Right lobe of liver (tissue), 6 donors: ENCODE data around the gene ANKRD29. TPM values are rescaled to one million over a fixed set of nuclear protein-coding genes. Genes with fewer than 3 reads are reported as not detected.

Experiments used
- ATAC-seq, 4 donors: fragments of 200-7000 bp; cut with Tn5 transposase; one replicate each; pipeline ENCODE4 v1.9.1; 2020; ENCODE audit warnings: mild to moderate bottlenecking in 4 of 4, moderate library complexity in 4 of 4
- DNase-seq, 3 donors: peaks; one replicate each; pipeline ENCODE4 v3.0.0-alpha.2; 2020
- H3K27ac ChIP-seq, 3 donors: fragments of 200-600 bp; one replicate each; pipeline ENCODE4 v1.8.0; 2022
- H3K27me3 ChIP-seq, 2 donors: fragments of 200-600 bp; one replicate each; pipeline ENCODE4 v1.8.0; 2022
- H3K36me3 ChIP-seq, 4 donors: fragments of 200-600 bp; sonication (generic) in 1 of 4; one replicate each; pipeline versions ENCODE4 v1.5.1 to v1.8.0; 2017 to 2022; ENCODE audit warnings: control low read depth in 1 of 4
- H3K4me1 ChIP-seq, 4 donors: fragments of 200-600 bp; sonication (generic) in 1 of 4; one replicate each; pipeline versions ENCODE4 v1.5.1 to v1.8.0; 2017 to 2022; ENCODE audit warnings: control low read depth in 1 of 4
- H3K4me3 ChIP-seq, 3 donors: fragments of 200-600 bp; one replicate each; pipeline ENCODE4 v1.8.0; 2022
- H3K9me3 ChIP-seq, 4 donors: fragments of 200-600 bp; sonication (generic) in 1 of 4; one replicate each; pipeline versions ENCODE4 v1.5.1 to v1.8.0; 2017 to 2022; ENCODE audit warnings: control low read depth in 1 of 4
- POLR2A ChIP-seq: fragments of 450-650 bp; IDR thresholded peaks from one replicate; pipeline ENCODE4 v1.6.1; 2017; ENCODE audit warnings: antibody characterized with exemption, mild to moderate bottlenecking
- WGBS: methylation state at CpG from one replicate; pipeline ENCODE4 v1.1.6; 2018; ENCODE audit warnings: low coverage, low lambda C conversion rate; ENCODE audit not compliant: insufficient coverage; ENCODE audit errors: missing lambda C conversion rate; 5-methylcytosine and 5-hydroxymethylcytosine counted together
- intact Hi-C, 2 donors: fragments of 100-400 bp; cut with DNase I; formaldehyde crosslinking; loops; one replicate each; pipeline versions ENCODE4 v1.11.2 to v1.14.1; 2022
- total RNA-seq, 6 experiments: library from RNA; depleted of rRNA in 2 of 6; stranded (reverse); fragments of >200 nt in 2 of 6; fragmentation: NEBNext Ultra II Directional in 3 of 6; extraction: Animal tissue kit (Norgen Biotek cat#: 25700) in 3 of 6; gene quantifications; one replicate each; pipeline versions ENCODE4 v1.1.0 to v1.2.4, GENCODE V29; 2016 to 2023
- TF ChIP-seq, protein P1 (sequence below), 4 donors: fragments of 200-600 bp in 3 of 4; fragments of 450-650 bp in 1 of 4; IDR thresholded peaks; one replicate each; pipeline versions ENCODE4 v1.5.1 to v1.8.0; 2016 to 2022; ENCODE audit warnings: antibody characterized with exemption in 4 of 4, mild to moderate bottlenecking in 2 of 4
- donor health status: DM: no; HTN: yes; CAD: no.
- donor health status: DM: no; HTN: no; CAD: no.
- donor health status: DM: no; HTN: no; CAD: no.
- donor health status: DM: no; HTN: yes; CAD: no.
- donor health status: DM: no; HTN: yes; CAD: no.

Gene ANKRD29
- total RNA-seq, 6 experiments from 2014 or later, result 0.39 to 4.8 (median 1.1) TPM

DNA sequence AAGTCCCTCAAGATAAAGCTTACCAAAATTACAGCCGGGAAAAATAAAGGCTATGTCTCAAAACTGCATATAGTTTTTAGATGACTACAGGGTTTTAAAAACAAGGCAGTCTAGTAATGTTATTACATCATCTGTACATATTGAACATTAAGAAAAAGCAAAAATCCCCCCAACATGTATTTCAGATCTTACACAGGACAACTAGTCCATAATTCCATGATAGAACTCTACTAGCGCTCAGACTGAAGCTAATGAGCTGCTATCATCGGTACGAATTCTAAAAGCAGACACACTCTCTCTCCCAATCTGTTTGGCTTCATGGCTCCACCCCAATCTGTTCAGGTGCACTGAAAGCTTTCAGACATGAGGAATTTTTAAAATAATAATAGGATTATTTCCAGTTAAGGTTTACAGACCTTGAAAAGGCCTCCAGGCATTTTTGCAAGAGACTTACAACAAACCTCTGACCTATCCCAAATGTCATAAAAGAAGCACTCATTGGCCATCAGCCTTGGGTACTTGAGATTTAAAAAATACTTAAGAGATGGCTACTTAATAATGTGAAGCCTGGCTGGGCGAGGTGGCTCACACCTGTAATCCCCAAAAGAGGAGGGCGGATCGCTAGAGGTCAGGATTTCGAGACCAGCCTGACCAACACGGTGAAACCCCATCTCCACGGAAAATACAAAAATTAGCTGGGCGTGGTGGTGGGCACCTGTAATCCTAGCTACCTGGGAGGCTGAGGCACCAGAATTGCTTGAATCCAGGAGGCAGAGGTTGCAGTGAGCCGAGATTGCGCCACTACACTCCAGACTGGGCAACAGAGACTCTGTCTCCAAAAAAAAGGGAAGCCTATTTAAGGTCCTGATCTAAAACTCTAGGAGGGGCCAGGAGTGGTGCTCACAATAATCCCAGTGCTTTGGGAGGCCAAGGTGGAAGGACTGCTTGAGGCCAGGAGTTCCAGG is 78.4 kb downstream of the ANKRD29 start:
- Histone ChIP-seq H3K27me3 (no peaks in the 10 kb centered on the region), H3K36me3 (no peaks in the 10 kb centered on the region), H3K27ac (peak overlapping the region in 2 of 3 donors; percentile 99), H3K4me3 (no peak overlapping the region), H3K9me3 (no peaks in the 10 kb centered on the region), H3K4me1 (peaks cover 0 to 34% (median 10%) of the 10 kb centered on the region in 4 donors)
- TF ChIP-seq, protein P1, sequence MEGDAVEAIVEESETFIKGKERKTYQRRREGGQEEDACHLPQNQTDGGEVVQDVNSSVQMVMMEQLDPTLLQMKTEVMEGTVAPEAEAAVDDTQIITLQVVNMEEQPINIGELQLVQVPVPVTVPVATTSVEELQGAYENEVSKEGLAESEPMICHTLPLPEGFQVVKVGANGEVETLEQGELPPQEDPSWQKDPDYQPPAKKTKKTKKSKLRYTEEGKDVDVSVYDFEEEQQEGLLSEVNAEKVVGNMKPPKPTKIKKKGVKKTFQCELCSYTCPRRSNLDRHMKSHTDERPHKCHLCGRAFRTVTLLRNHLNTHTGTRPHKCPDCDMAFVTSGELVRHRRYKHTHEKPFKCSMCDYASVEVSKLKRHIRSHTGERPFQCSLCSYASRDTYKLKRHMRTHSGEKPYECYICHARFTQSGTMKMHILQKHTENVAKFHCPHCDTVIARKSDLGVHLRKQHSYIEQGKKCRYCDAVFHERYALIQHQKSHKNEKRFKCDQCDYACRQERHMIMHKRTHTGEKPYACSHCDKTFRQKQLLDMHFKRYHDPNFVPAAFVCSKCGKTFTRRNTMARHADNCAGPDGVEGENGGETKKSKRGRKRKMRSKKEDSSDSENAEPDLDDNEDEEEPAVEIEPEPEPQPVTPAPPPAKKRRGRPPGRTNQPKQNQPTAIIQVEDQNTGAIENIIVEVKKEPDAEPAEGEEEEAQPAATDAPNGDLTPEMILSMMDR (IDR thresholded peaks at IDR 0.05), result no peak
- no peak for TF ChIP-seq POLR2A
- no peak for DNase-seq
- ATAC-seq, result no peak
- WGBS, result 74% methylated on average over 12 of the region's 13 CpGs
- intact Hi-C loops, result no loop called here

DNA sequence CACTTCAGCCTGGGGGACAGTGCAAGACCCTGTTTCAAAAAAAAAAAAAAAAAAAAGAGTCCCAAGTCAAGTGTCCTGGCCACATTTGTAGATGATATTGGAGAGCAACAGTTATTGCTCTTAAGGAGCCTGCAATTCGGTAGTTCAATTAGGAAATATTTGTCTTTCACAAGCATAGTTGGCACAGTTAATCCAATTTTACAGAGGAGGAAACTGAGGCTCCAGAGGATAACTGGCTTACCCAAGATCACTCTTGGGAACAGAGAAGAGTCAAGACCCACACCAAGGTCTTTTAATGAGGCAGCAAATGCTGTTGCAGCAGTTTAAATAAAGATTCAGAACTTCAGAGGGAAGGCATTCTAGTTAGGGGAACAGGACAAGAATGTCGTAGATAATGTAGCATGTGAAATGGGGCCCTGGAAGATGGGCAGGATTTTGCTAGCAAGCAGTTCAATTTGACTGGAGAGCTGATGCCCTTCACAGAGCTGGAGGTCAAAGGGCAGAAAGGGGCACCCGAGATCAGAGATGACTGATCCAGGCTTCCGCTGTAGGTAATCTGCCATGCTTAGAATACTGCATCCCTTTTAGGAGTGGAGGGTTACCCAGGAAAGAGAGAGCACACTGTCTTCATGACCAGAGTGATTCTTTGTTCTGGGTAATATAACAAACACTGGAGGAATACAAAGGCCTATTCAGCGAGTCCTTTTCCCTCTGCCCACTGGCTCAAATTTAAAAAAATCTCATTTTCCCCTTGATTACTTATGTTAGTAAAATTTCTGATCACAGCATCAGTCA is 79.4 kb downstream of the ANKRD29 start:
- H3K4me3 ChIP-seq, result no peak overlapping the region
- H3K36me3 ChIP-seq, result no peaks in the 10 kb centered on the region
- H3K4me1 ChIP-seq, result peaks cover 0 to 40% (median 10%) of the 10 kb centered on the region in 4 donors
- no peaks in the 10 kb centered on the region for H3K9me3 ChIP-seq
- intact Hi-C loops, result no loop called here
- no peaks in the 10 kb centered on the region for H3K27me3 ChIP-seq
- WGBS, result 53% methylated on average over 4 of the region's 5 CpGs
- TF ChIP-seq, protein P1 (IDR thresholded peaks at IDR 0.05), result no peak
- no peak for TF ChIP-seq POLR2A
- ATAC-seq, result no peak
- H3K27ac ChIP-seq, result no peak overlapping the region
- DNase-seq, result no peak

DNA sequence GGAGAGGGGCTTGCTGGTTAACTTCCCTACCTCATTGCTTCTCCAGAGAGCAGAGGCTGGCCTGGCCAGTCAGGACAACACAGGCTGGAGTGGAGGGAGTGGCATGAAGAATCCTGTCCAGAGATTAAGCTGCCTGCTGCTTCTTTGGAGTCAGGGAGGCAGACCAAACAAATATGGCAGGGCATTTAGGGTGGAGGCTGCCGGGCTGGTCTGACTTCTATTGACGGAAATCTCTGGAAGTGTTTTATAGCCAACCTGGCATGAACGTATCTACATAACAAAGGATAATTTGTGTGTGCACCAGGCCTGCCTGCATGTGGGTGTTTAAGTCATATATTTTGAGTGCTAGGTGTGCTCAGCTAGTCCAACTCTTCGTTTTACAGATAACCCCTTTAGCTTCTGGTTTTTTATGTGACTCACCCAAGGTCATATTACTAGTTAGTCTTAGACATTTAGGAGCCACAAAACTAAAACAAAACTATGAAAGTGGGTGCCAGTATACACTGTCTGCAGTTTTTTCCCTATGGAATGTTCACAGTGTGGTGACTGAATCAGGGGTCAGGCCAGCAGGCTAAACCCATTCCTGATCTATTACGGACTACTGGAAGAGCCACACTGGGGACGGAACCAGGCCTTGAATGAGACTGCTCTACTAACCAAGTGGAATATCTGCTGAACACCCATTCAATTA is 81.9 kb downstream of the ANKRD29 start:
- TF ChIP-seq, protein P1 (IDR thresholded peaks at IDR 0.05), result no peak
- no peak for TF ChIP-seq POLR2A
- DNase-seq (no peak), ATAC-seq (no peak)
- Histone ChIP-seq H3K27me3 (no peaks in the 10 kb centered on the region), H3K4me1 (peaks cover 0 to 40% (median 10%) of the 10 kb centered on the region in 4 donors), H3K27ac (no peak overlapping the region), H3K36me3 (no peaks in the 10 kb centered on the region), H3K9me3 (no peaks in the 10 kb centered on the region), H3K4me3 (no peak overlapping the region)
- intact Hi-C loops, result no loop called here
- WGBS, result 92% methylated on average over 4 of the region's 6 CpGs

DNA sequence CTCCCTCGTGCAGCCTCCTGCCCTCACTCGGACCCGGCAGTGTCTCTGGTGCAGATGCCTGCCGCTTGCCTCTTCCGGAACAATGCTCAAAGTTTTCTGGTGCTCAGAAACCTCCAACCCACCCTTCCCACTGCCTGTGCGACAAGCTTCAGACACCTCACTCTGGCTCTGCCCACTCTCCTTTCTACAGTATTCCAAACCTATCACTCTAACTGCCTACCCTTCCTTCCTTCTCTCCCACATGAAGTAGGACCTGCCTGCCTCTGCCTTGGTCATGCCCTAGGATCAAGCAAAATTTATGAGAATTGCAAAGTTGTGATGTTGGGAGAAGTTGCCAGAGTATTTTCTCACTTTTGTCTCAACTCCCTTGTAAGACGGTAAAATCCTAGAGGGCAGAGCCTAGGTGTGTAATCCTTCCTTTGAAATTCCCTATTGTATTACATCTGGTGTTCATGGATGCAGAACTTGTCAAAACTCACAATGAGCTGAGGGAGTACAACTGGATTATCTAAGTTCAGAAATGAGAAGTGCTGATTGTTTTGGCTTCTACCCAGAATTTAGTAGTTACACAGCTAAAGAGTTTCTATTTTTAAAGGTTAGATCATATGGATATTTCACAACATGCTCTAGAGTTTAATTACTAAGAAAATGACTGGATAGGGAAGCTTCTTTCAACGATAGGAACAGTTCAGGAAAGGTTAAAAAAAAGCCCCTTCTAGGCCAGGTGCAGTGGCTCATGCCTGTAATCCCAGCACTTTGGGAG is 83.6 kb downstream of the ANKRD29 start:
- H3K36me3 ChIP-seq, result no peaks in the 10 kb centered on the region
- H3K27me3 ChIP-seq, result no peaks in the 10 kb centered on the region
- H3K9me3 ChIP-seq, result no peaks in the 10 kb centered on the region
- H3K27ac ChIP-seq, result peak overlapping the region in 1 of 3 donors; percentile 43
- no peak for DNase-seq
- TF ChIP-seq POLR2A, result no peak
- TF ChIP-seq, protein P1 (IDR thresholded peaks at IDR 0.05), result no peak
- no peak overlapping the region for H3K4me3 ChIP-seq
- peak; percentile 40 to 79 (median 66) for ATAC-seq
- 85% methylated on average over 8 of the region's 8 CpGs for WGBS
- H3K4me1 ChIP-seq, result peaks cover 0 to 25% (median 5%) of the 10 kb centered on the region in 4 donors
- intact Hi-C loops, result loop anchor here in 1 of 2 donors (10.0 kb wide), 1 partner anchor 54 kb away; no protein-coding TSS in a partner anchor
